Measurements from ENCODE around the gene NNAT. TPM values are rescaled to one million over a fixed set of nuclear protein-coding genes. Genes with fewer than 3 reads are reported as not detected.
"Not testable (repeated sequence)": the region's sequence is repeated elsewhere in the genome, so short reads cannot be mapped to it uniquely, and the experiment has no call there.

The NNAT gene
- total RNA-seq, 1 experiment from 2014 or later, result not detected

GRCh38 chr20:37544386-37544785 is 23.3 kb downstream of the NNAT start:
- H3K36me3 ChIP-seq (ENCODE audit: insufficient read depth, low read length, poor library complexity, severe bottlenecking), result no peaks in the 10 kb centered on the region
- intact Hi-C loops (cut with micrococcal nuclease; ENCODE audit: unreplicated experiment), result no loop called here
- ChIA-PET CTCF (interaction anchor here (0.5 kb wide), 1 partner anchor 448 kb away, joined by 4 read pairs; no protein-coding TSS in a partner anchor), POLR2A (ENCODE audit: low non-redundant PET) (no interaction called here)
- no peak for TF ChIP-seq EZH2 (IDR thresholded peaks at IDR 0.05; ENCODE audit: borderline replicate concordance, low read depth, low read length, poor library complexity, severe bottlenecking)
- TF ChIP-seq, protein P1, sequence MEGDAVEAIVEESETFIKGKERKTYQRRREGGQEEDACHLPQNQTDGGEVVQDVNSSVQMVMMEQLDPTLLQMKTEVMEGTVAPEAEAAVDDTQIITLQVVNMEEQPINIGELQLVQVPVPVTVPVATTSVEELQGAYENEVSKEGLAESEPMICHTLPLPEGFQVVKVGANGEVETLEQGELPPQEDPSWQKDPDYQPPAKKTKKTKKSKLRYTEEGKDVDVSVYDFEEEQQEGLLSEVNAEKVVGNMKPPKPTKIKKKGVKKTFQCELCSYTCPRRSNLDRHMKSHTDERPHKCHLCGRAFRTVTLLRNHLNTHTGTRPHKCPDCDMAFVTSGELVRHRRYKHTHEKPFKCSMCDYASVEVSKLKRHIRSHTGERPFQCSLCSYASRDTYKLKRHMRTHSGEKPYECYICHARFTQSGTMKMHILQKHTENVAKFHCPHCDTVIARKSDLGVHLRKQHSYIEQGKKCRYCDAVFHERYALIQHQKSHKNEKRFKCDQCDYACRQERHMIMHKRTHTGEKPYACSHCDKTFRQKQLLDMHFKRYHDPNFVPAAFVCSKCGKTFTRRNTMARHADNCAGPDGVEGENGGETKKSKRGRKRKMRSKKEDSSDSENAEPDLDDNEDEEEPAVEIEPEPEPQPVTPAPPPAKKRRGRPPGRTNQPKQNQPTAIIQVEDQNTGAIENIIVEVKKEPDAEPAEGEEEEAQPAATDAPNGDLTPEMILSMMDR (conservative IDR thresholded peaks at IDR 0.05; ENCODE audit: low read depth, low read length), result no peak
- H3K4me3 ChIP-seq (ENCODE audit: low read depth, low read length, poor library complexity, severe bottlenecking), result no peak overlapping the region
- H3K9me3 ChIP-seq (ENCODE audit: low read depth, low read length, poor library complexity, severe bottlenecking), result no peaks in the 10 kb centered on the region
- no peak for DNase-seq (ENCODE audit: low spot score)
- no peaks in the 10 kb centered on the region for H3K4me1 ChIP-seq (ENCODE audit: insufficient read depth, low read length, poor library complexity, severe bottlenecking)
- no TSS peak for BruUV-seq (replicated peaks)
- H3K27ac ChIP-seq (ENCODE audit: low read depth, low read length, poor library complexity, severe bottlenecking), result no peak overlapping the region
- no peaks in the 10 kb centered on the region for H3K27me3 ChIP-seq (replicated peaks; ENCODE audit: insufficient read depth, low read depth, low read length, poor library complexity)

DNA sequence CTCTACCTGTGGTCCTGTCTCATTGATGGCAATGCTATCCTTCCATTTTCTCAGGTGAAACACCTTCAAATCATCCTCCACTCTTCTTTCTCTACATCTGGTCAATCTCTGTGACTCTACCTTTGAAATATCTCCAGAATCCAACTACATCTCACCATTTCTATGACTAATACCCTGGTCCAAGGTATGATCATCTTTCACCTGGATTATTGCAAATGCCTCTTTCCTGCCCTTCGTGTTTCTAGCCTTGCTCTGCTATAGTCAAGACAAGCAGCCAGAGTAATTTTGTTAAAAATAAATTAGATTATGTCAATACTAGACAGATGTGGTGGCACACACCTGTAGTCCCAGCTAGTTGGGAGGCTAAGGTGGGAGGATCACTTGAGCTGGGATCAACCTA is 24.5 kb downstream of the NNAT start:
- no peak overlapping the region for H3K4me3 ChIP-seq (ENCODE audit: low read depth, low read length, poor library complexity, severe bottlenecking)
- ChIA-PET CTCF (no interaction called here), POLR2A (ENCODE audit: low non-redundant PET) (no interaction called here)
- no peaks in the 10 kb centered on the region for H3K27me3 ChIP-seq (replicated peaks; ENCODE audit: insufficient read depth, low read depth, low read length, poor library complexity)
- no peaks in the 10 kb centered on the region for H3K9me3 ChIP-seq (ENCODE audit: low read depth, low read length, poor library complexity, severe bottlenecking)
- intact Hi-C loops (cut with micrococcal nuclease; ENCODE audit: unreplicated experiment), result no loop called here
- H3K36me3 ChIP-seq (ENCODE audit: insufficient read depth, low read length, poor library complexity, severe bottlenecking), result no peaks in the 10 kb centered on the region
- DNase-seq (ENCODE audit: low spot score), result no peak
- H3K4me1 ChIP-seq (ENCODE audit: insufficient read depth, low read length, poor library complexity, severe bottlenecking), result no peaks in the 10 kb centered on the region
- TF ChIP-seq, protein P1 (conservative IDR thresholded peaks at IDR 0.05; ENCODE audit: low read depth, low read length), result no peak
- no peak for TF ChIP-seq EZH2 (IDR thresholded peaks at IDR 0.05; ENCODE audit: borderline replicate concordance, low read depth, low read length, poor library complexity, severe bottlenecking)
- BruUV-seq (replicated peaks), result no TSS peak
- no peak overlapping the region for H3K27ac ChIP-seq (ENCODE audit: low read depth, low read length, poor library complexity, severe bottlenecking)

- ChIA-PET CTCF (no interaction called here), POLR2A (ENCODE audit: low non-redundant PET) (no interaction called here)
- Histone ChIP-seq H3K27ac (ENCODE audit: low read depth, low read length, poor library complexity, severe bottlenecking) (no peak overlapping the region), H3K4me3 (ENCODE audit: low read depth, low read length, poor library complexity, severe bottlenecking) (no peak overlapping the region), H3K36me3 (ENCODE audit: insufficient read depth, low read length, poor library complexity, severe bottlenecking) (no peaks in the 10 kb centered on the region), H3K4me1 (ENCODE audit: insufficient read depth, low read length, poor library complexity, severe bottlenecking) (no peaks in the 10 kb centered on the region), H3K9me3 (ENCODE audit: low read depth, low read length, poor library complexity, severe bottlenecking) (no peaks in the 10 kb centered on the region), H3K27me3 (replicated peaks; ENCODE audit: insufficient read depth, low read depth, low read length, poor library complexity) (no peaks in the 10 kb centered on the region)
- BruUV-seq (replicated peaks), result no TSS peak
- no peak for DNase-seq (ENCODE audit: low spot score)
- no peak for TF ChIP-seq EZH2 (IDR thresholded peaks at IDR 0.05; ENCODE audit: borderline replicate concordance, low read depth, low read length, poor library complexity, severe bottlenecking)
- TF ChIP-seq, protein P1 (conservative IDR thresholded peaks at IDR 0.05; ENCODE audit: low read depth, low read length), result no peak
- intact Hi-C loops (cut with micrococcal nuclease; ENCODE audit: unreplicated experiment), result no loop called here
These were observed 26.9 kb downstream of the NNAT start for GRCh38 chr20:37547912-37548311.

- H3K4me3 ChIP-seq (ENCODE audit: low read depth, low read length, poor library complexity, severe bottlenecking); H3K36me3 ChIP-seq (ENCODE audit: insufficient read depth, low read length, poor library complexity, severe bottlenecking); H3K4me1 ChIP-seq (ENCODE audit: insufficient read depth, low read length, poor library complexity, severe bottlenecking); H3K9me3 ChIP-seq (ENCODE audit: low read depth, low read length, poor library complexity, severe bottlenecking); POLR2A ChIA-PET (ENCODE audit: low non-redundant PET); DNase-seq (ENCODE audit: low spot score); H3K27me3 ChIP-seq (replicated peaks; ENCODE audit: insufficient read depth, low read depth, low read length, poor library complexity); intact Hi-C loops (cut with micrococcal nuclease; ENCODE audit: unreplicated experiment); BruUV-seq (replicated peaks); H3K27ac ChIP-seq (ENCODE audit: low read depth, low read length, poor library complexity, severe bottlenecking): not testable (repeated sequence)
- CTCF ChIA-PET, result interaction anchor here (0.7 kb wide), 1 partner anchor 493 kb away, joined by 9 read pairs; no protein-coding TSS in a partner anchor
These were observed 29.3 kb downstream of the NNAT start for GRCh38 chr20:37550101-37550920.

DNA sequence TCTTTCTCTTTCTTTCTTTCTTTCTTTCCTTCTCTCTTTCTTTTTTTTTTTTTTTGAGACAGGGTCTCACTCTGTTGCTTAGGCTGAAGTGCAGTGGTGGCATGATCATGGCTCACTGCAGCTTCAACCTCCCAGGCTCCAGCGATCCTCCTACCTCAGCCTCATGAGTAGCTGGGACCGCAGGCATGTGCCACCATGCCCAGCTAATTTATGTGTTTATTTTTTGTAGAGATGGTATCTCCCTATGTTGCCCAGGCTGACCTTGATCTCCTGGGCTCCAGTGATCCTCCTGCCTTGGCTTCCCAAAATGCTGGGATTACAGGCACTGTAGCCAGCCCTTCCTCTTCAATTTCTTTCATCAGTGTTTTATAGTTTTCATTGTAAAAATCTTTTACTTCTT is 30.6 kb downstream of the NNAT start:
- not testable (repeated sequence) for BruUV-seq (replicated peaks)

More for the DNA sequence above, 30.6 kb downstream of the NNAT start:
- H3K4me1 ChIP-seq (ENCODE audit: insufficient read depth, low read length, poor library complexity, severe bottlenecking); intact Hi-C loops (cut with micrococcal nuclease; ENCODE audit: unreplicated experiment); H3K9me3 ChIP-seq (ENCODE audit: low read depth, low read length, poor library complexity, severe bottlenecking); H3K4me3 ChIP-seq (ENCODE audit: low read depth, low read length, poor library complexity, severe bottlenecking); H3K27me3 ChIP-seq (replicated peaks; ENCODE audit: insufficient read depth, low read depth, low read length, poor library complexity); DNase-seq (ENCODE audit: low spot score); POLR2A ChIA-PET (ENCODE audit: low non-redundant PET); H3K27ac ChIP-seq (ENCODE audit: low read depth, low read length, poor library complexity, severe bottlenecking); H3K36me3 ChIP-seq (ENCODE audit: insufficient read depth, low read length, poor library complexity, severe bottlenecking): not testable (repeated sequence)
- CTCF ChIA-PET, result interaction anchor here (0.6 to 0.7 kb wide), 2 partner anchors 84 to 226 kb away, joined by 4 to 9 read pairs; no protein-coding TSS in a partner anchor
